Skeletal muscle tissue (tissue), 4 donors: ENCODE measurements around the gene ADAMTS17. TPM values are rescaled to one million over a fixed set of nuclear protein-coding genes. Genes with fewer than 3 reads are reported as not detected.

ENCODE experiments used
- H3K27ac ChIP-seq: one replicate; pipeline ENCODE4 v1.7.0; 2013; ENCODE audit warnings: mild to moderate bottlenecking, low read depth, low read length, inconsistent platforms
- H3K27me3 ChIP-seq, 3 donors: one replicate each; pipeline ENCODE4 v1.7.0; 2013; ENCODE audit warnings: low read length in 3 of 3; ENCODE audit not compliant: control insufficient read depth in 3 of 3, insufficient read depth in 3 of 3
- H3K36me3 ChIP-seq, 3 donors: one replicate each; pipeline ENCODE4 v1.7.0; 2013; ENCODE audit warnings: low read length in 3 of 3; ENCODE audit not compliant: control insufficient read depth in 3 of 3, insufficient read depth in 3 of 3
- H3K4me1 ChIP-seq, 3 donors: one replicate each; pipeline ENCODE4 v1.7.0; 2013; ENCODE audit warnings: low read length in 3 of 3, mild to moderate bottlenecking in 3 of 3; ENCODE audit not compliant: control insufficient read depth in 3 of 3, insufficient read depth in 3 of 3
- H3K4me3 ChIP-seq, 3 donors: one replicate each; pipeline ENCODE4 v1.7.0; 2013; ENCODE audit warnings: low read length in 3 of 3
- H3K9ac ChIP-seq, 3 donors: one replicate each; pipeline ENCODE4 v1.7.0; 2013; ENCODE audit warnings: low read length in 3 of 3, mild to moderate bottlenecking in 3 of 3, moderate library complexity in 2 of 3, low read depth in 1 of 3
- H3K9me3 ChIP-seq, 3 donors: one replicate each; pipeline ENCODE4 v1.7.0; 2013; ENCODE audit warnings: low read length in 3 of 3; ENCODE audit not compliant: control insufficient read depth in 3 of 3
- total RNA-seq: library from RNA; depleted of rRNA; stranded (reverse); fragments of >200 nt; gene quantifications from one replicate; pipeline ENCODE4 v1.2.3, GENCODE V29; 2014
- donor health status: Osteomylitis.

ADAMTS17 gene
- total RNA-seq, 1 donor from 2014 or later: 5.7 TPM

DNA sequence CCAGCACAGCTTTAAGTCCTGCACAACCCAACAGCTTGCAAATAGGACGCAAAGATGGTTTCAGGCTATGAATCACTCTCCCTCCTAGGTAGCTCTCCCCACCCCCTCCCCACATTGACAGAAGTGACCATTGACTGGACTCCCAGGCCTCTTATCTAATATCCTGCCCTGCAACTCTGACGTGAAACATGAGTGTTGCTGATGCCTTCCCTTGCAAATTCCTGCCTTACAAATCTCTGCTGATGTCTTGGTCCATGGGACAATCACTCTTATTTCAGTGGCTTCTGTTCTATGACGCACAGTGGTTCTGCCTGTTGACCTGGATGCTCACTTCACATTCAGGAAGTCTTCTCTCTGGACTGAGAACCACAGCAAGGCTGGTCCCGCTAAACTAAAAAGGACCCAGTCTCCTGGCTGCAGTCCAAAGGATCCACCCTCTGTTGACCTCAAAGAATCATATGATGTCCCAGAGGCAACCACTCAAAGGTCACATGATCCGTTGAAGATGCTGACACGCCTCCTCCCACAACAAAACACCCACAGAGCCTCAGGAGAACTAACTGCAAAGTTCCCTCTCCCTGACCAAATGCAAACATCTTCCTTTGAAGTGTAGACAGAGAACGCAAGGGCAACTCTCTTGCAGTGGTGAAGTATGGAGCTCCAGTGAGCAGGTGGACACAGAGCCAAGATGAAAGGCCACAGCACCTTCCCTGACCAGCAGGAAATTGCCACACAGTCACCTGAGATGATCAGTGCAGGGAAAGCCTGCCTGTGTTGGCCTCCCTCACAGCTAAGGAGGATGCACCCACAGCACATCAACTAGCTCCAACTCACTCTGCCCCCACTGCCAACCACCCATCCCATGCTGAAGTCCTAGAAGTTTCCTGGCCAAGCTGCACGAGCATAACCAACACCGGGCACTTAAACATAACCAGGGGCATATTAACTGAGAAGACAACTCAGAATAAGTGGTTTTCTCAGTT, 112.3 kb downstream of the ADAMTS17 start:
- H3K9me3 ChIP-seq: peaks cover 0 to 2% (median 0%) of the 10 kb centered on the region in 3 donors
- H3K4me3 ChIP-seq: no peak overlapping the region
- no peaks in the 10 kb centered on the region for H3K27me3 ChIP-seq
- H3K4me1 ChIP-seq: peaks cover 0 to 4% (median 0%) of the 10 kb centered on the region in 3 donors
- peaks cover 0 to 5% (median 2%) of the 10 kb centered on the region in 3 donors for H3K36me3 ChIP-seq
- no peak overlapping the region for H3K27ac ChIP-seq
- no peak overlapping the region for H3K9ac ChIP-seq

DNA sequence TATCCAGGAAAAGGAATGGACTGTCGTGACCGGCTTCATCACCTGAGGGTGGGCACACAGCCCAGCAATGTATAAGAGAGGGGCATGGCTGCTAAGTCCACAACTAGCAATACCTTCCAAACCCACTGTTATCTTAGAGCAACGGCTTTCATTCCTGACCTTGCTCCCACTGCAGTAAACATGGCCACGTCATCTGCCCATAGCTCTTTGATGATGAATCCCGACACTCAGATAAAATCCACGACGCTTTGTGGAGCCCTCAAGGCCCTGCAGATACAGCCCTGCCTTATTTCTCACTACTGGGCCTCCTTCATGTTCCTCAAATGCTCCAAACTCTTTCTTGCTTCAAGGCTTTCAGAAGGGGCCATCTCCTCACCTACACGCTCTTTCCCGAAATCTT, 114.0 kb downstream of the ADAMTS17 start:
- H3K9ac ChIP-seq: no peak overlapping the region
- H3K27ac ChIP-seq: no peak overlapping the region
- peaks cover 0 to 2% (median 0%) of the 10 kb centered on the region in 3 donors for H3K9me3 ChIP-seq
- peaks cover 0 to 5% (median 2%) of the 10 kb centered on the region in 3 donors for H3K36me3 ChIP-seq
- H3K4me3 ChIP-seq: no peak overlapping the region
- no peaks in the 10 kb centered on the region for H3K27me3 ChIP-seq
- no peaks in the 10 kb centered on the region for H3K4me1 ChIP-seq

DNA sequence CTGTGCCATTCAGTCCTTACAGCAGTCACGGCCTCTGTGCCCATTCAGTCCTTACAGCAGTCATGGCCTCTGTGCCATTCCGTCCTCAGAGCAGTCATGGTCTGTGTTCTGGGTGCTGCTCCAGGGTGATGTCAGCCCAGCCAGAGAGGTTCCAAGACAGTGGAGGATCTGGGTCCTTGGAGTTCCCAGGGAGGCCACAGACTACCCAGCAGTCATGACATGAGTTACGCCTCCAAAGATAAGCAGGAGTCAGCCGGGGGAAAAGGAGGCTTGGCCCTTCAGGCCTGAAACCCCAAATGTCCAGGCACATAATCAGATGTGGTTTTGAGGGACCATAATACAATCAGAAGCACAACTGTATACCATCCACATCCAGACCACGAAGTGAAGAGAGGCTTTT, 115.7 kb downstream of the ADAMTS17 start:
- no peak overlapping the region for H3K9ac ChIP-seq
- H3K4me1 ChIP-seq: peaks cover 4 to 12% (median 10%) of the 10 kb centered on the region in 3 donors
- no peak overlapping the region for H3K4me3 ChIP-seq
- H3K9me3 ChIP-seq: no peaks in the 10 kb centered on the region
- no peaks in the 10 kb centered on the region for H3K27me3 ChIP-seq
- H3K36me3 ChIP-seq: peaks cover 0 to 5% (median 0%) of the 10 kb centered on the region in 3 donors
- no peak overlapping the region for H3K27ac ChIP-seq

DNA sequence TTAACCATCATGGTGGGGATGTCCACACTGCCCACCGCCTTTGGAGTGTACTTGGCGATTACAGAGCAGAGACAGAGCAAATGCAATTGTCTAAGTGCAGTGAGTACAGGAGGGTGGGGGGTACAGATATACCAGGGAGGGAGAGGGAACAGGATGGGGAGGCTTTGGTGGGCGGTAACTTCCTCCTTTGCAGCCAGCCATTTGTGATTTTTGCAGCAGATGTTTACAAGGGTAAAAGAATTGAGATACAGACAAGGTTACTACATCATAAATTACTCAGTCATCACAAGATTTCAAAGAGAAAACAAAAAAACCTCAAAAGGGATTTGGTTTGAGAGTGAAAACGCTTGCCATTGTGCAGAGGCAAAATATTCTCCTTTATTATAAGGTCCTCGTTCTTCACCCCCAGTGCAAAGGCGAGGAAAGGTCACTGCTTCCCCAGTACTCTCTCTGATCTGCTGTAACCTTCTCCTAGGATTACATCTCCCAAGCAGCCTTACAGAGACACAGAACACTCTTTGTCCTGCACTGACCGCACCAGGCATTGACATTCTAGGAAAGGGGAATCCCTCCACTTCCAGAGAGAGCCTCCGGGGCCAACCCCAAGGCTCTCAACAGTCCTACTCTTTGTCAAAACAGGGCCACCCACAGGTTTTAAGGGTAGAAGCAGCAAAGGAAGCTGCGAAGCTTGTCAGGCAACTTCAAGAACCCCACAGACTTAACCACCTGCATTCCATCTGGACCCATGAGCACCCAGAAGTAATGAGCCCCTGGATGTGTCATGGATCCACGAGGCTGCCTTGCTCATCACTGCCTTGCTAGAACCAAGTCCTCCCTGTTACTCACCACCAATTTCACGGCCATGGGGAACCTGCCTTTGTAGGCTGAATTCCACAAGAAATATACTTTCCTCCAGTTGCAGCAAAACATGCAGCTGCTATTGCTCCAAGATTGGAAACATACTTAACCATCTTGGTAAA, 117.3 kb downstream of the ADAMTS17 start:
- Histone ChIP-seq H3K4me3 (no peak overlapping the region), H3K27ac (no peak overlapping the region), H3K36me3 (peaks cover 0 to 3% (median 0%) of the 10 kb centered on the region in 3 donors), H3K27me3 (no peaks in the 10 kb centered on the region), H3K9ac (no peak overlapping the region), H3K4me1 (peaks cover 4 to 12% (median 10%) of the 10 kb centered on the region in 3 donors), H3K9me3 (no peaks in the 10 kb centered on the region)

DNA sequence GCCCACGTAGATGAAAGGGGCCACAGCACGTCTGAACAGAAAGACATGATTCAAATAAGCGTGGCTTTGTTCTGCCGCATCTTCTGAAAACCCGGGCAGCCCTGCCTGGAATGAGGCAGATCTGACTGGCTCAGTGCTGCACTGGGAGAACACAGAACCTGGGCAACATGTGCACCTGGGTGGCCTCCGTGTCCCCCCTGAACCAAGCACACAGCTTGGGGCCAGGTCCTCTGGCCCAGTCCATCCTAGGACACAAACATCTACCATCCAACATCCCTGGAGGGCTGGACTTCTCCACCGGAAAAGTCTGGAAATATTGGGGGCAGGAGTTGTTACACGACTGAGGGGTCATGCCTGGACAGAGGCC, 119.4 kb downstream of the ADAMTS17 start:
- no peaks in the 10 kb centered on the region for H3K27me3 ChIP-seq
- H3K27ac ChIP-seq: no peak overlapping the region
- no peaks in the 10 kb centered on the region for H3K9me3 ChIP-seq
- H3K9ac ChIP-seq: peak overlapping the region in 1 of 3 donors; percentile 8
- no peak overlapping the region for H3K4me3 ChIP-seq
- H3K36me3 ChIP-seq: peaks cover 0 to 3% (median 0%) of the 10 kb centered on the region in 3 donors
- H3K4me1 ChIP-seq: peaks cover 4 to 12% (median 10%) of the 10 kb centered on the region in 3 donors

DNA sequence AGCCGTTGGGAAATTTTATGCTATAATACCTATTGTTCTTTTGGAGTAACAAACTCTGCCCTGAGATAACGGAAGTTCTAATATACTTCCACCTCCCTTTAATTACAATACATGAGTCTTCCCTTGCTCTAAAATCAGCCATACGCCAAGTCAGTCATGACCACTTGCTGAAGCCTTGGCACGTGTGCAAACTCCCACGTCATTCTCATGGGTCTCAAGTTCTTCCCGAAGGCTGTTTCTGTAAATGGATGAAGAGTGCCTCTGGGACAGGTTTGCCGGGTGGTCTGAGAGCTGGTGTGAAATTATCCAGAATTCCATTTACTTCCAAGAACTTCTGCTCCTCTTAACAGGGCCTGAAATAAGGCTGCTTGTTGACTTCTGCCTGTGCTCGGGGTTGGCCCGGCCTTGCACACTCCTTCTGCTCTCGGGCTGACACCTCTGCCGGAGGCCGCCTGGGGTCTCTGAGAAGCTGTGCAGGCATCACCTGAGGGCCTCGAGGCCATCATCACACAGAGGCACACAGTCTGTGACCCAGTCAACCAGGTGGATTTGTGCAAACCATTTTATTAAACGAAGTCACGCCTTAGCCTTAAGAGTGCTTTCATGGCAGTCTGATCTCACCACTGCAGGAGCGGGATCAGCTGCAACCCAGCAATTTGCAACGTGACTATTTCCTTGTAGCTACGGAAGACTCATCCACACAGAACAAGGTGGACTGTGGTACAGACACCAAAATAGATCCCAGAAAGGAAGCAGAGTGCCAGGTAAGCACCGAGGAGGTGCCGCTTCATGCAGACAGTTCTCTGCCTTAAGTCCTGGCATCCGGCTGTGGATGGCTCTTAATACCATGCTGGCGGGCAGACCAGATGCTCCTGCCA, 120.1 kb downstream of the ADAMTS17 start:
- no peak overlapping the region for H3K27ac ChIP-seq
- no peaks in the 10 kb centered on the region for H3K27me3 ChIP-seq
- peaks cover 4 to 12% (median 10%) of the 10 kb centered on the region in 3 donors for H3K4me1 ChIP-seq
- no peaks in the 10 kb centered on the region for H3K9me3 ChIP-seq
- peak overlapping the region in 2 of 3 donors; percentile 8 to 25 for H3K9ac ChIP-seq
- peaks cover 0 to 3% (median 0%) of the 10 kb centered on the region in 3 donors for H3K36me3 ChIP-seq
- peak overlapping the region in 2 of 3 donors; percentile 11 to 29 for H3K4me3 ChIP-seq

DNA sequence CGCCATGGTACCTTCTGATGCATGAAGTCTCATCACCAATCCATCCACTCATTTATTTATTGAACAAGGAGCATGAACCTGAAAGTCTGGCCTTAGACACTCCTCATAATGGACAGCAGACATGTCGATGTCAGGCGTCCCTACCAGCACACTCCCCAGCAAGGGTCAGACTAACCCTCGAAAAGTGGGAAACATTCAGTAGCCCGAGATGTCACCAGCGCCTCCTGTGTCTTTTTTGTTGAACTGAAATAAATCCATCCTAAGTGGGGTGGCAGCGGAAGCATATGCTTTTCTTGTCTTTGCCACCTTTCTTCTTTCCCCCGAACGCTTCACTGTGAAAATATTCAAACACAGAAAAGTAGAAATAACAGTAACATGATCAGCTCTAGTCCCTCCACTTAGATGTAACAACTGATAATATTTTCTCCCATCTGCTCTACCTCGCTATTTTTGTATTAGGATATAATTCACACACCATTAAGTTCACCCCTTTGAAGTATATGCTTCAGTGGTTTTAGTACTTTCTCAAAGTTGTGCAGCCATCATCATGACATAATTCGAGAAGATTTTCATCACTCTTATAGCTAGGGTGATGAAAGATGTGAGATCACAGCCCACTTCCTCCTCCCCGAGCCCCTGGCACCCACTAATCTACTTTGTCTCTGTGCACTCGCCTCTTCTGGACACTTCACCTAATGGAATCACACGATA, 121.6 kb downstream of the ADAMTS17 start:
- Histone ChIP-seq H3K4me3 (no peak overlapping the region), H3K36me3 (no peaks in the 10 kb centered on the region), H3K4me1 (peaks cover 12 to 16% (median 12%) of the 10 kb centered on the region in 3 donors), H3K27me3 (no peaks in the 10 kb centered on the region), H3K27ac (no peak overlapping the region), H3K9me3 (no peaks in the 10 kb centered on the region), H3K9ac (no peak overlapping the region)

DNA sequence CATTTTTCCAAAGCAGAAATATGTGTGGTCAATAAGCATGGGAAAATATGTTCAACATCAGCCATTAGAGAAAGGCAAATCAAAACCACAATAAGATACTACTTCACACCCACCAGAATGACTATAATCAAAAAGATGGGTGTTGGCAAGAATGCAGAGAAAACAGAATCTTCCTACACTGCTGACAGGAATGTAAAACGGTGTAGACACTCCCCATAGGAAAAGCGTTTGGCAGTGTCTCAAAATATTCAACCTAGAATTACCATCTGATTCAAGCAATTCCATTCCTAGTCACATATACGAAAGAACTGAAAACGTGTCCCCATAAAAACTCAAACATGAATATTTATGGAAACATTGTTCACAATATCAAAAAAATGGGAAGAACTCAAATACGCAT, 123.3 kb downstream of the ADAMTS17 start:
- H3K27ac ChIP-seq: no peak overlapping the region
- H3K27me3 ChIP-seq: no peaks in the 10 kb centered on the region
- H3K9me3 ChIP-seq: no peaks in the 10 kb centered on the region
- H3K36me3 ChIP-seq: no peaks in the 10 kb centered on the region
- H3K9ac ChIP-seq: no peak overlapping the region
- peaks cover 12 to 16% (median 14%) of the 10 kb centered on the region in 3 donors for H3K4me1 ChIP-seq
- no peak overlapping the region for H3K4me3 ChIP-seq
